ENCODE data around the gene HS3ST5. TPM values are rescaled to one million over a fixed set of nuclear protein-coding genes. Genes with fewer than 3 reads are reported as not detected.

The HS3ST5 gene
- total RNA-seq, 1 experiment from 2014 or later: 8.7 TPM

DNA sequence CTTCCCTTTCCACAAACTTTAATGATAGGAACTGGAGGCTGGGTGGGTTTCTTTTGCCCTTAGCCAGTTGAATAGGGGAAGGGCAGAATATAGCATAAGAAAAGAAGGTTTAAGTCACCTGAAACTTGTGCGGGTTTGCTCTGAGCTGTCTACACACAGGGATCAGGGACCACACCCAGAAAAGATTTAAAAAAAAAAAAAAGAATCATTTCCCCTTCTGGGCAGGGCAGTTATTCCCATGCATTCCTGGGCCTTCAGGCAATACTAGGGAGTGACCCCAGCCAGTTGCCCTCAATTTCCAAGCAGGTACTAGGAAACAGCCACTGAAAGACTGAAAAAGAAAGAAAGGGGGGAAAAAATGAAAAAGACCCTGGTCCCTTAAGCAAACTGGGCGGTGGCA, 332.3 kb downstream of the HS3ST5 start:
- no peak for TF ChIP-seq JAZF1 (CRISPR knock-in tag; IDR thresholded peaks at IDR 0.05)
- TF ChIP-seq RELA (CRISPR knock-in tag; IDR thresholded peaks at IDR 0.05; ENCODE audit: borderline replicate concordance): no peak
- no peak for TF ChIP-seq SP1 (CRISPR knock-in tag; conservative IDR thresholded peaks at IDR 0.05)
- TF ChIP-seq ZNF317 (CRISPR knock-in tag; IDR thresholded peaks at IDR 0.05; ENCODE audit: borderline replicate concordance, low read depth): no peak
- TF ChIP-seq ELF4 (CRISPR knock-in tag; IDR thresholded peaks at IDR 0.05; ENCODE audit: low read depth): no peak
- TF ChIP-seq, protein P1, sequence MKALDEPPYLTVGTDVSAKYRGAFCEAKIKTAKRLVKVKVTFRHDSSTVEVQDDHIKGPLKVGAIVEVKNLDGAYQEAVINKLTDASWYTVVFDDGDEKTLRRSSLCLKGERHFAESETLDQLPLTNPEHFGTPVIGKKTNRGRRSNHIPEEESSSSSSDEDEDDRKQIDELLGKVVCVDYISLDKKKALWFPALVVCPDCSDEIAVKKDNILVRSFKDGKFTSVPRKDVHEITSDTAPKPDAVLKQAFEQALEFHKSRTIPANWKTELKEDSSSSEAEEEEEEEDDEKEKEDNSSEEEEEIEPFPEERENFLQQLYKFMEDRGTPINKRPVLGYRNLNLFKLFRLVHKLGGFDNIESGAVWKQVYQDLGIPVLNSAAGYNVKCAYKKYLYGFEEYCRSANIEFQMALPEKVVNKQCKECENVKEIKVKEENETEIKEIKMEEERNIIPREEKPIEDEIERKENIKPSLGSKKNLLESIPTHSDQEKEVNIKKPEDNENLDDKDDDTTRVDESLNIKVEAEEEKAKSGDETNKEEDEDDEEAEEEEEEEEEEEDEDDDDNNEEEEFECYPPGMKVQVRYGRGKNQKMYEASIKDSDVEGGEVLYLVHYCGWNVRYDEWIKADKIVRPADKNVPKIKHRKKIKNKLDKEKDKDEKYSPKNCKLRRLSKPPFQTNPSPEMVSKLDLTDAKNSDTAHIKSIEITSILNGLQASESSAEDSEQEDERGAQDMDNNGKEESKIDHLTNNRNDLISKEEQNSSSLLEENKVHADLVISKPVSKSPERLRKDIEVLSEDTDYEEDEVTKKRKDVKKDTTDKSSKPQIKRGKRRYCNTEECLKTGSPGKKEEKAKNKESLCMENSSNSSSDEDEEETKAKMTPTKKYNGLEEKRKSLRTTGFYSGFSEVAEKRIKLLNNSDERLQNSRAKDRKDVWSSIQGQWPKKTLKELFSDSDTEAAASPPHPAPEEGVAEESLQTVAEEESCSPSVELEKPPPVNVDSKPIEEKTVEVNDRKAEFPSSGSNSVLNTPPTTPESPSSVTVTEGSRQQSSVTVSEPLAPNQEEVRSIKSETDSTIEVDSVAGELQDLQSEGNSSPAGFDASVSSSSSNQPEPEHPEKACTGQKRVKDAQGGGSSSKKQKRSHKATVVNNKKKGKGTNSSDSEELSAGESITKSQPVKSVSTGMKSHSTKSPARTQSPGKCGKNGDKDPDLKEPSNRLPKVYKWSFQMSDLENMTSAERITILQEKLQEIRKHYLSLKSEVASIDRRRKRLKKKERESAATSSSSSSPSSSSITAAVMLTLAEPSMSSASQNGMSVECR (CRISPR knock-in tag; IDR thresholded peaks at IDR 0.05; ENCODE audit: borderline replicate concordance): no peak
- no peak for TF ChIP-seq TCF7 (CRISPR knock-in tag; IDR thresholded peaks at IDR 0.05; ENCODE audit: low read depth)
- no peak for TF ChIP-seq MXD4 (CRISPR knock-in tag; IDR thresholded peaks at IDR 0.05; ENCODE audit: borderline replicate concordance)
- no peak for TF ChIP-seq FOXP1 (CRISPR knock-in tag; IDR thresholded peaks at IDR 0.05; ENCODE audit: borderline replicate concordance)
- no peak for DNase-seq (ENCODE audit: low spot score)
- H3K27me3 Mint-ChIP-seq (ENCODE audit: low read depth): no peaks in the 10 kb centered on the region
- POLR2A ChIA-PET: no interaction called here
- H3K4me1 Mint-ChIP-seq: peaks cover 50% of the 10 kb centered on the region
- CTCF ChIA-PET: no interaction called here
- H3K36me3 Mint-ChIP-seq: no peaks in the 10 kb centered on the region
- ATAC-seq: no peak
- H3K27ac Mint-ChIP-seq: peak overlapping the region; percentile 67; the same call in 1 of the 2 replicates
- no peak overlapping the region for H3K4me3 Mint-ChIP-seq
- H3K9me3 Mint-ChIP-seq: peaks cover 4% of the 10 kb centered on the region; the same call in 1 of the 2 replicates

DNA sequence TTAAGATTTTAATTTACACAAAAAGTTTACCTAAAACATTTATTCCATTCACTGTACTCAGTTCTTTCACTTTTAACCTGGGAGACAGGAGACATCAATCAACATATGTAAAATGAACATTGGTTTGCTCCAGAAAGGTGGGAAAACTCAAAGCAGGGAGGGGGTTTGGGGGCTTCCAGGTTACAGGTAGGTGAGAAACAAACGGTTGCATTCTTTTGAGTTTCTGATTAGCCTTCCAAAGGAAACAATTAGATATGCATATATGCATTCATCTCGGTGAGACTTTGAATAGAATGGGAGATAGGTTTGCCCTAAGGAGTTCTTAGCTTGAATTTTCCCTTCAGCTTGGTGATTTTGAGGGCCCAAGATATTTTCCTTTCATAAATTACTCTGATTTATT, 333.6 kb downstream of the HS3ST5 start:
- no peaks in the 10 kb centered on the region for H3K27me3 Mint-ChIP-seq (ENCODE audit: low read depth)
- peaks cover 6% of the 10 kb centered on the region for H3K36me3 Mint-ChIP-seq
- CTCF ChIA-PET: interaction anchor here (1.1 kb wide), 1 partner anchor 99 kb away, joined by 3 read pairs; no protein-coding TSS in a partner anchor
- no peak overlapping the region; the same call in 1 of the 2 replicates for H3K4me3 Mint-ChIP-seq
- POLR2A ChIA-PET: interaction anchor here (0.6 kb wide), 1 partner anchor 30 kb away, joined by 4 read pairs; no protein-coding TSS in a partner anchor
- ATAC-seq: peak; percentile 41
- H3K9me3 Mint-ChIP-seq: peaks cover 11% of the 10 kb centered on the region
- no peak for DNase-seq (ENCODE audit: low spot score)
- H3K4me1 Mint-ChIP-seq: peaks cover 50% of the 10 kb centered on the region
- H3K27ac Mint-ChIP-seq: peak overlapping the region; percentile 29
- TF ChIP-seq, protein P2, sequence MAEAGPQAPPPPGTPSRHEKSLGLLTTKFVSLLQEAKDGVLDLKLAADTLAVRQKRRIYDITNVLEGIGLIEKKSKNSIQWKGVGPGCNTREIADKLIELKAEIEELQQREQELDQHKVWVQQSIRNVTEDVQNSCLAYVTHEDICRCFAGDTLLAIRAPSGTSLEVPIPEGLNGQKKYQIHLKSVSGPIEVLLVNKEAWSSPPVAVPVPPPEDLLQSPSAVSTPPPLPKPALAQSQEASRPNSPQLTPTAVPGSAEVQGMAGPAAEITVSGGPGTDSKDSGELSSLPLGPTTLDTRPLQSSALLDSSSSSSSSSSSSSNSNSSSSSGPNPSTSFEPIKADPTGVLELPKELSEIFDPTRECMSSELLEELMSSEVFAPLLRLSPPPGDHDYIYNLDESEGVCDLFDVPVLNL (CRISPR knock-in tag; IDR thresholded peaks at IDR 0.05; ENCODE audit: borderline replicate concordance, low read depth): no peak
- no peak for TF ChIP-seq OVOL2 (CRISPR knock-in tag; IDR thresholded peaks at IDR 0.05; ENCODE audit: borderline replicate concordance)
- TF ChIP-seq GTF2I (CRISPR knock-in tag; conservative IDR thresholded peaks at IDR 0.05): no peak
- no peak for TF ChIP-seq SMAD3 (CRISPR knock-in tag; IDR thresholded peaks at IDR 0.05; ENCODE audit: borderline replicate concordance)
- TF ChIP-seq, protein P3, sequence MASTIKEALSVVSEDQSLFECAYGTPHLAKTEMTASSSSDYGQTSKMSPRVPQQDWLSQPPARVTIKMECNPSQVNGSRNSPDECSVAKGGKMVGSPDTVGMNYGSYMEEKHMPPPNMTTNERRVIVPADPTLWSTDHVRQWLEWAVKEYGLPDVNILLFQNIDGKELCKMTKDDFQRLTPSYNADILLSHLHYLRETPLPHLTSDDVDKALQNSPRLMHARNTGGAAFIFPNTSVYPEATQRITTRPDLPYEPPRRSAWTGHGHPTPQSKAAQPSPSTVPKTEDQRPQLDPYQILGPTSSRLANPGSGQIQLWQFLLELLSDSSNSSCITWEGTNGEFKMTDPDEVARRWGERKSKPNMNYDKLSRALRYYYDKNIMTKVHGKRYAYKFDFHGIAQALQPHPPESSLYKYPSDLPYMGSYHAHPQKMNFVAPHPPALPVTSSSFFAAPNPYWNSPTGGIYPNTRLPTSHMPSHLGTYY (CRISPR knock-in tag; IDR thresholded peaks at IDR 0.05): no peak
- TF ChIP-seq ZNF416 (CRISPR knock-in tag; IDR thresholded peaks at IDR 0.05): no peak
- TF ChIP-seq ELF4 (CRISPR knock-in tag; IDR thresholded peaks at IDR 0.05; ENCODE audit: low read depth): no peak
- no peak for TF ChIP-seq TEAD1 (CRISPR knock-in tag; IDR thresholded peaks at IDR 0.05)
- TF ChIP-seq CREB1 (CRISPR knock-in tag; IDR thresholded peaks at IDR 0.05): no peak
- TF ChIP-seq, protein P4, sequence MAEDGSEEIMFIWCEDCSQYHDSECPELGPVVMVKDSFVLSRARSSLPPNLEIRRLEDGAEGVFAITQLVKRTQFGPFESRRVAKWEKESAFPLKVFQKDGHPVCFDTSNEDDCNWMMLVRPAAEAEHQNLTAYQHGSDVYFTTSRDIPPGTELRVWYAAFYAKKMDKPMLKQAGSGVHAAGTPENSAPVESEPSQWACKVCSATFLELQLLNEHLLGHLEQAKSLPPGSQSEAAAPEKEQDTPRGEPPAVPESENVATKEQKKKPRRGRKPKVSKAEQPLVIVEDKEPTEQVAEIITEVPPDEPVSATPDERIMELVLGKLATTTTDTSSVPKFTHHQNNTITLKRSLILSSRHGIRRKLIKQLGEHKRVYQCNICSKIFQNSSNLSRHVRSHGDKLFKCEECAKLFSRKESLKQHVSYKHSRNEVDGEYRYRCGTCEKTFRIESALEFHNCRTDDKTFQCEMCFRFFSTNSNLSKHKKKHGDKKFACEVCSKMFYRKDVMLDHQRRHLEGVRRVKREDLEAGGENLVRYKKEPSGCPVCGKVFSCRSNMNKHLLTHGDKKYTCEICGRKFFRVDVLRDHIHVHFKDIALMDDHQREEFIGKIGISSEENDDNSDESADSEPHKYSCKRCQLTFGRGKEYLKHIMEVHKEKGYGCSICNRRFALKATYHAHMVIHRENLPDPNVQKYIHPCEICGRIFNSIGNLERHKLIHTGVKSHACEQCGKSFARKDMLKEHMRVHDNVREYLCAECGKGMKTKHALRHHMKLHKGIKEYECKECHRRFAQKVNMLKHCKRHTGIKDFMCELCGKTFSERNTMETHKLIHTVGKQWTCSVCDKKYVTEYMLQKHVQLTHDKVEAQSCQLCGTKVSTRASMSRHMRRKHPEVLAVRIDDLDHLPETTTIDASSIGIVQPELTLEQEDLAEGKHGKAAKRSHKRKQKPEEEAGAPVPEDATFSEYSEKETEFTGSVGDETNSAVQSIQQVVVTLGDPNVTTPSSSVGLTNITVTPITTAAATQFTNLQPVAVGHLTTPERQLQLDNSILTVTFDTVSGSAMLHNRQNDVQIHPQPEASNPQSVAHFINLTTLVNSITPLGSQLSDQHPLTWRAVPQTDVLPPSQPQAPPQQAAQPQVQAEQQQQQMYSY (CRISPR knock-in tag; IDR thresholded peaks at IDR 0.05): no peak
- TF ChIP-seq, protein P5, sequence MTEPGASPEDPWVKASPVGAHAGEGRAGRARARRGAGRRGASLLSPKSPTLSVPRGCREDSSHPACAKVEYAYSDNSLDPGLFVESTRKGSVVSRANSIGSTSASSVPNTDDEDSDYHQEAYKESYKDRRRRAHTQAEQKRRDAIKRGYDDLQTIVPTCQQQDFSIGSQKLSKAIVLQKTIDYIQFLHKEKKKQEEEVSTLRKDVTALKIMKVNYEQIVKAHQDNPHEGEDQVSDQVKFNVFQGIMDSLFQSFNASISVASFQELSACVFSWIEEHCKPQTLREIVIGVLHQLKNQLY (CRISPR knock-in tag; IDR thresholded peaks at IDR 0.05): no peak
- no peak for TF ChIP-seq RELA (CRISPR knock-in tag; IDR thresholded peaks at IDR 0.05; ENCODE audit: borderline replicate concordance)
- TF ChIP-seq ZNF121 (CRISPR knock-in tag; IDR thresholded peaks at IDR 0.05): no peak
- TF ChIP-seq HMGA2 (CRISPR knock-in tag; IDR thresholded peaks at IDR 0.05): no peak
- TF ChIP-seq, protein P6, sequence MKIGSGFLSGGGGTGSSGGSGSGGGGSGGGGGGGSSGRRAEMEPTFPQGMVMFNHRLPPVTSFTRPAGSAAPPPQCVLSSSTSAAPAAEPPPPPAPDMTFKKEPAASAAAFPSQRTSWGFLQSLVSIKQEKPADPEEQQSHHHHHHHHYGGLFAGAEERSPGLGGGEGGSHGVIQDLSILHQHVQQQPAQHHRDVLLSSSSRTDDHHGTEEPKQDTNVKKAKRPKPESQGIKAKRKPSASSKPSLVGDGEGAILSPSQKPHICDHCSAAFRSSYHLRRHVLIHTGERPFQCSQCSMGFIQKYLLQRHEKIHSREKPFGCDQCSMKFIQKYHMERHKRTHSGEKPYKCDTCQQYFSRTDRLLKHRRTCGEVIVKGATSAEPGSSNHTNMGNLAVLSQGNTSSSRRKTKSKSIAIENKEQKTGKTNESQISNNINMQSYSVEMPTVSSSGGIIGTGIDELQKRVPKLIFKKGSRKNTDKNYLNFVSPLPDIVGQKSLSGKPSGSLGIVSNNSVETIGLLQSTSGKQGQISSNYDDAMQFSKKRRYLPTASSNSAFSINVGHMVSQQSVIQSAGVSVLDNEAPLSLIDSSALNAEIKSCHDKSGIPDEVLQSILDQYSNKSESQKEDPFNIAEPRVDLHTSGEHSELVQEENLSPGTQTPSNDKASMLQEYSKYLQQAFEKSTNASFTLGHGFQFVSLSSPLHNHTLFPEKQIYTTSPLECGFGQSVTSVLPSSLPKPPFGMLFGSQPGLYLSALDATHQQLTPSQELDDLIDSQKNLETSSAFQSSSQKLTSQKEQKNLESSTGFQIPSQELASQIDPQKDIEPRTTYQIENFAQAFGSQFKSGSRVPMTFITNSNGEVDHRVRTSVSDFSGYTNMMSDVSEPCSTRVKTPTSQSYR (CRISPR knock-in tag; IDR thresholded peaks at IDR 0.05): no peak

Data from WTC11 (cell line).